Lower leg skin (tissue), 3 donors: ENCODE measurements around the gene KLHDC8A.

Source experiments
- POLR2A ChIP-seq, 2 donors: fragments of 450-650 bp; IDR thresholded peaks; one replicate each; pipeline ENCODE4 v1.6.1; 2016 to 2017; ENCODE audit warnings: antibody characterized with exemption in 2 of 2, mild to moderate bottlenecking in 1 of 2, moderate library complexity in 1 of 2
- TF ChIP-seq, protein P1 (sequence below), 3 donors: fragments of 450-650 bp; IDR thresholded peaks; one replicate each; pipeline ENCODE4 v1.5.1; 2016; ENCODE audit warnings: antibody characterized with exemption in 3 of 3, mild to moderate bottlenecking in 3 of 3, moderate library complexity in 2 of 3

DNA sequence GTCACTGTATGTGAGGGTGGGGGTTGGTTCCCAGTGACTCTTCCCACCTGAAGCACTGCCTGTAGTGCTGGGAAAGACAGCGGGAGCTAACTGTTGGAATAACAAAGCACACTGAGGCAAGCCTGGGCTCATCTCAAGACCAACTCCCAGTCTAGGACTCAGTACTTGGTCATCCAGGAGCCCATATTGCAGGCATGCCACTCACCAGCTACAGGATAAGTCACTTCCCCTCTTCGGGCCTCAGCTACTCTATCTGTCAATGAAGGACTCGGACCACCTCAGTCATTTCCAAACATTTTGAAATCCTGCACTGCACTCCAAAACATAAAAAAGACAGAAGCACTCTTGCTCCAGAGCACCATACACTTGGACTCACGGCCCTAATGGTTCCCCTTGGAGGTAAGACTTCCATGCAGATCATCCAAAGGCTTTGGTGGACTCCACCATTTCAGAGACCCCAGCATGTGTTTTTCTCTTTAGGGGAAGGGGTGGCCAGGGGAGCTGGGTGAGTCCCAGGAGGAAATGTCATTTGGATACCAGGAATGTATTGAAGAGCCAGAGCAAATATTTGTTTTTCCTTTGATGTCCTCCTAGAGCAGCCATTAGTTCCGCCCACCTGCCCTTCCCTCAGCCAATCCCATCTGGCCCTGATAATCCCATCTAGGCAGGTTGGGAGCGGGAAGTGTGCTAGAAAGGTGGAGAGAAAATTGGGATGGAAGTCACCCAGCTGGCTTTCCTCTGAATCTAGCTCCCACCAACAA is 38.3 kb downstream of the KLHDC8A start:
- no peak for TF ChIP-seq POLR2A (IDR thresholded peaks at IDR 0.05)
- TF ChIP-seq, protein P1, sequence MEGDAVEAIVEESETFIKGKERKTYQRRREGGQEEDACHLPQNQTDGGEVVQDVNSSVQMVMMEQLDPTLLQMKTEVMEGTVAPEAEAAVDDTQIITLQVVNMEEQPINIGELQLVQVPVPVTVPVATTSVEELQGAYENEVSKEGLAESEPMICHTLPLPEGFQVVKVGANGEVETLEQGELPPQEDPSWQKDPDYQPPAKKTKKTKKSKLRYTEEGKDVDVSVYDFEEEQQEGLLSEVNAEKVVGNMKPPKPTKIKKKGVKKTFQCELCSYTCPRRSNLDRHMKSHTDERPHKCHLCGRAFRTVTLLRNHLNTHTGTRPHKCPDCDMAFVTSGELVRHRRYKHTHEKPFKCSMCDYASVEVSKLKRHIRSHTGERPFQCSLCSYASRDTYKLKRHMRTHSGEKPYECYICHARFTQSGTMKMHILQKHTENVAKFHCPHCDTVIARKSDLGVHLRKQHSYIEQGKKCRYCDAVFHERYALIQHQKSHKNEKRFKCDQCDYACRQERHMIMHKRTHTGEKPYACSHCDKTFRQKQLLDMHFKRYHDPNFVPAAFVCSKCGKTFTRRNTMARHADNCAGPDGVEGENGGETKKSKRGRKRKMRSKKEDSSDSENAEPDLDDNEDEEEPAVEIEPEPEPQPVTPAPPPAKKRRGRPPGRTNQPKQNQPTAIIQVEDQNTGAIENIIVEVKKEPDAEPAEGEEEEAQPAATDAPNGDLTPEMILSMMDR (IDR thresholded peaks at IDR 0.05) = no peak
